ENCODE data around the gene TMPRSS13.

- TF ChIP-seq CTCF (IDR thresholded peaks at IDR 0.05) (no peak), POLR2A (IDR thresholded peaks at IDR 0.05) (no peak)
These were observed 58.9 kb downstream of the TMPRSS13 start for GRCh38 chr11:117870103-117870952.

Data from gastroesophageal sphincter (tissue), 3 donors.